Caco-2 (cell line): ENCODE results near the gene COL4A4. TPM values are rescaled to one million over a fixed set of nuclear protein-coding genes. Genes with fewer than 3 reads are reported as not detected.

Source experiments
- BruUV-seq: library from RNA; stranded (reverse); fragments of 400-500 nt; replicated peaks from 2 replicates; lab custom pipeline; 2021; lab: Mats Ljungman, UMichigan
- CTCF ChIA-PET: fragments of 300-600 bp; sonication (Branson Sonifier 250); formaldehyde crosslinking; loops from one replicate; lab custom pipeline; 2022; ENCODE audit warnings: antibody characterized with exemption; lab: Charles Lee
- POLR2A ChIA-PET: fragments of 300-600 bp; sonication (Branson Sonifier 250); formaldehyde crosslinking; loops from one replicate; lab custom pipeline; 2022; ENCODE audit warnings: antibody characterized with exemption; lab: Charles Lee
- DNase-seq, 2 experiments: peaks; one replicate each; pipeline versions ENCODE4 v3.0.0 to v3.0.0-alpha.2; 2020 to 2022
- H3K27me3 ChIP-seq: replicated peaks from 2 replicates; pipeline ENCODE4 v1.6.0; 2011; ENCODE audit warnings: low read length; ENCODE audit not compliant: control insufficient read depth, insufficient read depth
- H3K36me3 ChIP-seq: 2 replicates; pipeline ENCODE4 v1.5.1; 2011; ENCODE audit warnings: low read length; ENCODE audit not compliant: control insufficient read depth, insufficient read depth
- H3K4me1 ChIP-seq: fragments of 250-450 bp; sonication (Bioruptor Pico); 2 replicates; pipeline ENCODE4 v1.5.1; 2020; ENCODE audit warnings: mild to moderate bottlenecking
- H3K4me3 ChIP-seq: 2 replicates; pipeline ENCODE4 v1.5.1; 2011; ENCODE audit warnings: low read depth, mild to moderate bottlenecking, control low read depth, low read length
- H3K9me3 ChIP-seq: fragments of 250-450 bp; sonication (Bioruptor Pico); 2 replicates; pipeline ENCODE4 v1.5.1; 2020; ENCODE audit warnings: mild to moderate bottlenecking, moderate library complexity
- H3K27ac Mint-ChIP-seq: one replicate; pipeline ENCODE4 v1.8.0; 2022; ENCODE audit warnings: mixed read lengths; ENCODE audit not compliant: unreplicated experiment
- H3K27me3 Mint-ChIP-seq: one replicate; pipeline ENCODE4 v1.8.0; 2022; ENCODE audit warnings: mixed read lengths; ENCODE audit not compliant: insufficient read depth, unreplicated experiment
- H3K36me3 Mint-ChIP-seq: one replicate; pipeline ENCODE4 v1.8.0; 2022; ENCODE audit warnings: mild to moderate bottlenecking, mixed read lengths; ENCODE audit not compliant: insufficient read depth, unreplicated experiment
- H3K4me1 Mint-ChIP-seq: one replicate; pipeline ENCODE4 v1.8.0; 2022; ENCODE audit warnings: low read depth, mixed read lengths; ENCODE audit not compliant: unreplicated experiment
- H3K4me3 Mint-ChIP-seq: one replicate; pipeline ENCODE4 v1.8.0; 2022; ENCODE audit warnings: mild to moderate bottlenecking, moderate library complexity, mixed read lengths; ENCODE audit not compliant: unreplicated experiment
- H3K9me3 Mint-ChIP-seq: one replicate; pipeline ENCODE4 v1.8.0; 2022; ENCODE audit warnings: mixed read lengths; ENCODE audit not compliant: unreplicated experiment
- intact Hi-C: fragments of 100-400 bp; cut with micrococcal nuclease; formaldehyde crosslinking; loops from one replicate; pipeline ENCODE4 v1.10.0; 2022; ENCODE audit not compliant: unreplicated experiment
- total RNA-seq: library from RNA; stranded (reverse); gene quantifications from 2 replicates; pipeline ENCODE4 v1.2.3, GENCODE V29; 2022
- TF ChIP-seq, protein P1 (sequence below), 2 experiments: fragments of 200-600 bp in 1 of 2; IDR thresholded peaks; 1 replicate in 1 of 2; 2 replicates in 1 of 2; pipeline versions ENCODE4 v1.5.1 to v1.8.0; 2011 to 2022; ENCODE audit warnings: antibody characterized with exemption in 1 of 2, control low read depth in 1 of 2, inconsistent platforms in 1 of 2, low read depth in 1 of 2, low read length in 1 of 2, mild to moderate bottlenecking in 1 of 2, moderate library complexity in 1 of 2; ENCODE audit not compliant: insufficient read depth in 1 of 2, severe bottlenecking in 1 of 2, unreplicated experiment in 1 of 2

COL4A4 gene
- total RNA-seq, 1 experiment from 2014 or later = 8.7 TPM

DNA sequence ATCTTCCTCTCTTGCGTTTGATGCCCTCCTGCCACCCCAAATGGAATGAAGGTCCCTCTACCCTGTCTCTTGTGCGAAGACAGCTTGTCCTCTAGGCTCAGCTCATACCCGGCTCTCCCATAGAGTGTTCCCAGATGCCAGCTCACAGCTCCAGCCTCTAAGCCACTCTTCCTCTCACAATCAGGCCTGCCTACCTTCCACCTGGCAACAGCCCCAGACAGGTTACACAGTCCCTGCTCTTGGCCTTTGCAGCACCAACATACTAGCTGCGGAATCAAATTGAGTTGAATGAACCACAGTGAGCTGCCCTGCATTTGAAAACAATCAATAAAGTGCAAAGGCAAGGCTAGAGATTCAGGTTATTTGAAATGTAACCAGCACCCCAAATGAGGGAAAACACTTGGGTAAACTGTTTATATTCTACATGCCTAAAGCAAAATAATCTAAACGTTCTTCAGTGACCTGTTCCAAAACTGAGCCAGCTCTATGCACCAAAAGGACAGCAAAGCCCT, 105.1 kb downstream of the COL4A4 start:
- Mint-ChIP-seq H3K4me1 (no peaks in the 10 kb centered on the region), H3K27ac (no peak overlapping the region), H3K4me3 (no peak overlapping the region), H3K36me3 (no peaks in the 10 kb centered on the region), H3K27me3 (no peaks in the 10 kb centered on the region), H3K9me3 (no peaks in the 10 kb centered on the region)
- H3K4me3 ChIP-seq = no peak overlapping the region
- H3K9me3 ChIP-seq = no peaks in the 10 kb centered on the region
- no peak for DNase-seq
- TF ChIP-seq, protein P1, sequence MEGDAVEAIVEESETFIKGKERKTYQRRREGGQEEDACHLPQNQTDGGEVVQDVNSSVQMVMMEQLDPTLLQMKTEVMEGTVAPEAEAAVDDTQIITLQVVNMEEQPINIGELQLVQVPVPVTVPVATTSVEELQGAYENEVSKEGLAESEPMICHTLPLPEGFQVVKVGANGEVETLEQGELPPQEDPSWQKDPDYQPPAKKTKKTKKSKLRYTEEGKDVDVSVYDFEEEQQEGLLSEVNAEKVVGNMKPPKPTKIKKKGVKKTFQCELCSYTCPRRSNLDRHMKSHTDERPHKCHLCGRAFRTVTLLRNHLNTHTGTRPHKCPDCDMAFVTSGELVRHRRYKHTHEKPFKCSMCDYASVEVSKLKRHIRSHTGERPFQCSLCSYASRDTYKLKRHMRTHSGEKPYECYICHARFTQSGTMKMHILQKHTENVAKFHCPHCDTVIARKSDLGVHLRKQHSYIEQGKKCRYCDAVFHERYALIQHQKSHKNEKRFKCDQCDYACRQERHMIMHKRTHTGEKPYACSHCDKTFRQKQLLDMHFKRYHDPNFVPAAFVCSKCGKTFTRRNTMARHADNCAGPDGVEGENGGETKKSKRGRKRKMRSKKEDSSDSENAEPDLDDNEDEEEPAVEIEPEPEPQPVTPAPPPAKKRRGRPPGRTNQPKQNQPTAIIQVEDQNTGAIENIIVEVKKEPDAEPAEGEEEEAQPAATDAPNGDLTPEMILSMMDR (IDR thresholded peaks at IDR 0.05; ENCODE audit: insufficient read depth in 1 of 2, low read depth in 1 of 2, low read length in 1 of 2, severe bottlenecking in 1 of 2, unreplicated experiment in 1 of 2) = no peak
- H3K27me3 ChIP-seq = no peaks in the 10 kb centered on the region
- ChIA-PET CTCF (no interaction called here), POLR2A (no interaction called here)
- no peaks in the 10 kb centered on the region for H3K4me1 ChIP-seq
- no TSS peak for BruUV-seq
- intact Hi-C loops = no loop called here
- H3K36me3 ChIP-seq = no peaks in the 10 kb centered on the region

DNA sequence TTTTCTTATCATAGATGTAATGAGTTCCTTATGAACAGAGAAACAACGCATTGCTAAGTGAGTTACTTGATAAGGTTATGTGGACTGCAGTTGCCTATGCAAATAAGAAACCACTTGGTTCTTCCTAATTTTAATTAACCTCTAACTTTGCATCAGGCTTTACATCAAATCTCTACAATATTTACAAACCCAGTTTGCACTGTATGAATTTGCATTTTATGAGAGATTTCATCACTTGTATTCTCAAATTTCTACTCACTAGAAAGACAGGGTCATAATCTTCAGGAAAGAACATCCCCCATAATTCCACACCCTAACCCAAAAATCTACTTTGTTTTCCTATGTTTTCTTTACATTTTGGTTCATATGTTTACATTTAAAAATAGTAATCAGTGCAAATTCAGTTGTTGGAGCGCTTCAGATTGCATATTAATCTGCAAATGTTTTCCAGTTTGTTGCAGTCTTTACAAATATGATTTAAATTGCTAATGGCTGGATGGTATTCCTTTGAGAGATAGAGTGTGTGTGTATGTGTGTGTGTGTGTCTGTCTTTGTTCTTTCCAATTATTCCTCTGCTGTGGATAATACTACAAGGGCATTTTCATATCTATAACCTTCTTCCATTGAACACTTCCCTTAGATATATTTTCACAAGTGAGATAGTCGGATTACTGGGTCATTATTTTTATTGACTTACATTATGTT, 106.1 kb downstream of the COL4A4 start:
- intact Hi-C loops = no loop called here
- H3K4me1 ChIP-seq = no peaks in the 10 kb centered on the region
- no peaks in the 10 kb centered on the region for H3K27me3 Mint-ChIP-seq
- H3K27ac Mint-ChIP-seq = no peak overlapping the region
- TF ChIP-seq, protein P1 (IDR thresholded peaks at IDR 0.05; ENCODE audit: insufficient read depth in 1 of 2, low read depth in 1 of 2, low read length in 1 of 2, severe bottlenecking in 1 of 2, unreplicated experiment in 1 of 2) = no peak
- CTCF ChIA-PET = no interaction called here
- DNase-seq = no peak
- no peaks in the 10 kb centered on the region for H3K36me3 Mint-ChIP-seq
- H3K4me3 ChIP-seq = no peak overlapping the region
- BruUV-seq = no TSS peak
- POLR2A ChIA-PET = no interaction called here
- no peak overlapping the region for H3K4me3 Mint-ChIP-seq
- H3K4me1 Mint-ChIP-seq = no peaks in the 10 kb centered on the region
- no peaks in the 10 kb centered on the region for H3K27me3 ChIP-seq
- H3K36me3 ChIP-seq = no peaks in the 10 kb centered on the region
- H3K9me3 Mint-ChIP-seq = no peaks in the 10 kb centered on the region
- H3K9me3 ChIP-seq = no peaks in the 10 kb centered on the region

DNA sequence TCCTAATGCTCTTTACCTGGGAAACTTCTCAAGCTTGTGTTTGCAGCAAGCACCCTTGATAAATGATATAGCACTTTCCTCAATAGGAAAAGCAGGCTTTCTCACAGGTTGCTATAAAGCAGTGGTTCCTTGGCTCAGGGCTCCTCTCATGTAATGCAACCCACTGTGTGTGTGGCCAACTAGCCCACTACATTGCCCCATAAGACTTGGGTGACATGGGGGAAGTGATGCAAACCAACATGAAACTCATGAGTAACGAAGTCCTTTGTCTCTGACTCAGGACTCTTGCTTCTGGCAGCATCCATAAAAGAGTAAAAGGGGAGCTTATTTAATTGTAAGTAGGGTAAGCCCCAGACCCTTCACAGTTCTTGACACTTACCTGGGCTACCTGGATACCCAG, 106.9 kb downstream of the COL4A4 start:
- H3K4me1 Mint-ChIP-seq = no peaks in the 10 kb centered on the region
- no peaks in the 10 kb centered on the region for H3K27me3 Mint-ChIP-seq
- Histone ChIP-seq H3K4me3 (no peak overlapping the region), H3K9me3 (no peaks in the 10 kb centered on the region), H3K4me1 (no peaks in the 10 kb centered on the region), H3K27me3 (no peaks in the 10 kb centered on the region), H3K36me3 (no peaks in the 10 kb centered on the region)
- DNase-seq = no peak
- H3K27ac Mint-ChIP-seq = no peak overlapping the region
- intact Hi-C loops = no loop called here
- ChIA-PET CTCF (no interaction called here), POLR2A (no interaction called here)
- no peaks in the 10 kb centered on the region for H3K9me3 Mint-ChIP-seq
- H3K36me3 Mint-ChIP-seq = no peaks in the 10 kb centered on the region
- no TSS peak for BruUV-seq
- no peak overlapping the region for H3K4me3 Mint-ChIP-seq
- TF ChIP-seq, protein P1 (IDR thresholded peaks at IDR 0.05; ENCODE audit: insufficient read depth in 1 of 2, low read depth in 1 of 2, low read length in 1 of 2, severe bottlenecking in 1 of 2, unreplicated experiment in 1 of 2) = no peak
